HepG2 (cell line): Measurements from ENCODE around the gene TUG1. TPM values are rescaled to one million over a fixed set of nuclear protein-coding genes. Genes with fewer than 3 reads are reported as not detected.

ENCODE experiments used
- ATAC-seq: fragments of 200-7000 bp; cut with Tn5 transposase; 3 replicates; pipeline ENCODE4 v1.9.1; 2020; ENCODE audit warnings: mild to moderate bottlenecking, moderate library complexity
- BruUV-seq: library from RNA; stranded (reverse); fragments of 400-500 nt; replicated peaks from 2 replicates; lab custom pipeline; 2021; lab: Mats Ljungman, UMichigan
- CTCF ChIA-PET: fragments of 300-600 bp; formaldehyde crosslinking; extraction: SDS; loops from one replicate; lab custom pipeline; 2021; ENCODE audit warnings: low total read pairs, inconsistent platforms, low intra/inter-chr PET ratio; lab: Yijun Ruan, JAX
- POLR2A ChIA-PET: fragments of 350-600 bp; sonication (Branson Sonifier 250); formaldehyde crosslinking; loops from one replicate; lab custom pipeline; 2020; ENCODE audit warnings: antibody characterized with exemption, inconsistent platforms; lab: Yijun Ruan, JAX
- DNase-seq: peaks from one replicate; pipeline ENCODE4 v3.0.0-alpha.2; 2015; ENCODE audit warnings: low spot score
- FAIRE-seq: peaks from 3 replicates; lab custom pipeline; 2011; peaks lifted over from hg19 to GRCh38; lab: Jason Lieb, UNC
- H2AFZ ChIP-seq: one replicate; pipeline ENCODE4 v1.6.1; 2011; ENCODE audit warnings: low read length, inconsistent platforms
- H3K27ac ChIP-seq: fragments of 300-600 bp; 3 replicates; pipeline ENCODE4 v1.8.0; 2011; ENCODE audit warnings: mixed run types, mild to moderate bottlenecking, mixed read lengths, low read length, inconsistent platforms; ENCODE audit not compliant: insufficient read depth; ENCODE audit errors: extremely low read length
- H3K27me3 ChIP-seq, 2 experiments: fragments of 200-600 bp in 1 of 2; 2 replicates in 1 of 2; 3 replicates in 1 of 2; pipeline versions ENCODE4 v1.6.0 to v1.8.0; 2011; ENCODE audit warnings: low read length in 2 of 2, mild to moderate bottlenecking in 2 of 2, moderate library complexity in 2 of 2, inconsistent platforms in 1 of 2; ENCODE audit not compliant: insufficient read depth in 2 of 2, control insufficient read depth in 1 of 2
- H3K36me3 ChIP-seq, 2 experiments: fragments of 200-600 bp in 1 of 2; replicated peaks in 1 of 2; 2 replicates in 1 of 2; 3 replicates in 1 of 2; pipeline versions ENCODE4 v1.5.1 to v1.8.0; 2011; ENCODE audit warnings: low read length in 2 of 2, inconsistent platforms in 1 of 2; ENCODE audit not compliant: insufficient read depth in 2 of 2, control insufficient read depth in 1 of 2
- H3K4me1 ChIP-seq: 2 replicates; pipeline ENCODE4 v1.5.1; 2012; ENCODE audit warnings: low read length, inconsistent platforms; ENCODE audit not compliant: insufficient read depth
- H3K4me2 ChIP-seq: 2 replicates; pipeline ENCODE4 v1.6.0; 2011; ENCODE audit warnings: low read depth, low read length, inconsistent platforms
- H3K4me3 ChIP-seq, 3 experiments: fragments of 200-600 bp in 1 of 3; sonication (generic), shearing (Covaris generic) in 1 of 3; replicated peaks in 1 of 3; 2 replicates each; pipeline ENCODE4 v1.5.1; 2011 to 2016; ENCODE audit warnings: low read length in 3 of 3, inconsistent platforms in 2 of 3, low read depth in 2 of 3, mild to moderate bottlenecking in 2 of 3, control low read depth in 1 of 3, mixed read lengths in 1 of 3; ENCODE audit not compliant: insufficient read depth in 1 of 3
- H3K79me2 ChIP-seq: one replicate; pipeline ENCODE4 v1.6.1; 2011; ENCODE audit warnings: low read length, inconsistent platforms; ENCODE audit not compliant: insufficient read depth
- H3K9ac ChIP-seq: 2 replicates; pipeline ENCODE4 v1.6.0; 2011; ENCODE audit warnings: mild to moderate bottlenecking, low read depth, low read length, inconsistent platforms; ENCODE audit not compliant: insufficient read depth
- H3K9me3 ChIP-seq: 2 replicates; pipeline ENCODE4 v1.5.1; 2012; ENCODE audit warnings: mild to moderate bottlenecking, low read length
- H4K20me1 ChIP-seq: 2 replicates; pipeline ENCODE4 v1.6.0; 2011; ENCODE audit warnings: inconsistent platforms, mild to moderate bottlenecking, low read length, moderate library complexity; ENCODE audit not compliant: insufficient read depth
- HES4 ChIP-seq: sonication (generic); formaldehyde crosslinking; IDR thresholded peaks from 2 replicates; pipeline ENCODE4 v1.9.0; 2021; ENCODE audit warnings: mild to moderate bottlenecking, missing genetic modification reagents, borderline replicate concordance
- NRL ChIP-seq: sonication (generic); formaldehyde crosslinking; IDR thresholded peaks from 2 replicates; pipeline ENCODE4 v1.5.0; 2020; ENCODE audit warnings: missing genetic modification reagents, mild to moderate bottlenecking, moderate library complexity, borderline replicate concordance
- ZNF224 ChIP-seq: sonication (generic); formaldehyde crosslinking; IDR thresholded peaks from 2 replicates; pipeline ENCODE4 v1.5.0; 2020; ENCODE audit warnings: mild to moderate bottlenecking, missing genetic modification reagents
- ZNF235 ChIP-seq: sonication (generic); formaldehyde crosslinking; IDR thresholded peaks from 2 replicates; pipeline ENCODE4 v1.8.1; 2023; ENCODE audit warnings: mild to moderate bottlenecking, missing genetic modification reagents, borderline replicate concordance
- WGBS: methylation state at CpG from one replicate; pipeline ENCODE4 v1.1.6; 2017; ENCODE audit warnings: low lambda C conversion rate; 5-methylcytosine and 5-hydroxymethylcytosine counted together
- in situ Hi-C: cut with HindIII; loops from 2 replicates; pipeline ENCODE4 v1.10.0; 2017; ENCODE audit warnings: low pct_unique_long_range_greater_than_20kb; ENCODE audit not compliant: extremely low pct_ligation_motif_present
- intact Hi-C: fragments of 100-400 bp; cut with micrococcal nuclease; formaldehyde crosslinking; loops from one replicate; pipeline ENCODE4 v1.10.0; 2022; ENCODE audit not compliant: unreplicated experiment
- polyA plus RNA-seq, 8 experiments: library from polyadenylated mRNA; depleted of rRNA in 3 of 8; stranded (reverse) in 7 of 8; unstranded in 1 of 8; fragments of >200 nt; fragmentation: Illumina TruSeq in 4 of 8; extraction: Trizol in 4 of 8; gene quantifications; 2 replicates each; pipeline versions ENCODE4 v1.2.1 to v1.2.3, GENCODE V29; 2011 to 2016; ENCODE audit warnings: low read depth in 4 of 8, missing spikeins in 1 of 8, mixed read lengths in 1 of 8; ENCODE audit not compliant: insufficient read depth in 1 of 8
- total RNA-seq, 5 experiments: library from RNA; depleted of rRNA; stranded (reverse); fragments of >200 nt; fragmentation: Illumina TruSeq; extraction: Trizol; gene quantifications; 2 replicates each; pipeline ENCODE4 v1.2.3, GENCODE V29; 2016; ENCODE audit warnings: low read depth in 1 of 5
- TF ChIP-seq, protein P1 (sequence below): sonication (generic); formaldehyde crosslinking; IDR thresholded peaks from 2 replicates; pipeline ENCODE4 v1.5.1; 2020; ENCODE audit warnings: mild to moderate bottlenecking, missing genetic modification reagents, borderline replicate concordance
- TF ChIP-seq, protein P2 (sequence below), 2 experiments: IDR thresholded peaks; 2 replicates each; pipeline ENCODE4 v1.6.1; 2011 to 2012; ENCODE audit warnings: low read length in 2 of 2, borderline replicate concordance in 1 of 2, low read depth in 1 of 2, mild to moderate bottlenecking in 1 of 2, moderate library complexity in 1 of 2

Gene TUG1
- total and polyA plus RNA-seq, 2 of the 13 experiments (the other 11 are each of a cell fraction or from before 2014, with no cell fraction given): 35.2 to 122 TPM

DNA sequence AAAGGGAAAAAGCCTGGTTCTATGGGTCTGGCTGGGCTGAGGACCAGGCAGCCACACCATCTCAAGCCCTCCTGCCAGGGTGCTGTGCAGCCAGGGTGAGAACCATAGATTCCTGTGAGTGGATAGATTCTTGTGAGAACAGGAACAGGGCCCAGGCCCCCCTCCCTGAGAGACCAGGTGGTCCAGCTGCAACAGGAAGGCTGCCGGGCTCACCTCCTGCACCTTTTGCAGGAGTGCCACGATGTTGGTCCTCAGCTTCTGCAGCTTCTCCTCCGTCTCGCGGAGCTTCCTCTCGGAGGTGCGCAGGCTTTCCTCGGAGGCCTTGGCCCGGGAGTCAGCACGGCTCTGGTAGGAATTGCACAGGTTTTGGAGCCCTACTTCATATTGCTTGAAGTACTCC is 41.3 kb upstream of the TUG1 start:
- 90% methylated on average over 2 of the region's 10 CpGs for WGBS
- no peaks in the 10 kb centered on the region for H3K4me1 ChIP-seq
- in situ Hi-C loops (no loop called here), intact Hi-C loops (no loop called here)
- H3K79me2 ChIP-seq: no peaks in the 10 kb centered on the region
- BruUV-seq: no TSS peak
- H4K20me1 ChIP-seq: no peaks in the 10 kb centered on the region; the same call in 1 of the 2 replicates
- no peak overlapping the region for H3K4me2 ChIP-seq
- peaks cover 38 to 78% of the 10 kb centered on the region in 2 experiments for H3K36me3 ChIP-seq
- H3K9ac ChIP-seq: no peak overlapping the region
- H3K27me3 ChIP-seq: no peaks in the 10 kb centered on the region
- POLR2A ChIA-PET: no interaction called here
- H3K9me3 ChIP-seq: no peaks in the 10 kb centered on the region
- H3K4me3 ChIP-seq: no peak overlapping the region
- ATAC-seq: no peak
- TF ChIP-seq, protein P1, sequence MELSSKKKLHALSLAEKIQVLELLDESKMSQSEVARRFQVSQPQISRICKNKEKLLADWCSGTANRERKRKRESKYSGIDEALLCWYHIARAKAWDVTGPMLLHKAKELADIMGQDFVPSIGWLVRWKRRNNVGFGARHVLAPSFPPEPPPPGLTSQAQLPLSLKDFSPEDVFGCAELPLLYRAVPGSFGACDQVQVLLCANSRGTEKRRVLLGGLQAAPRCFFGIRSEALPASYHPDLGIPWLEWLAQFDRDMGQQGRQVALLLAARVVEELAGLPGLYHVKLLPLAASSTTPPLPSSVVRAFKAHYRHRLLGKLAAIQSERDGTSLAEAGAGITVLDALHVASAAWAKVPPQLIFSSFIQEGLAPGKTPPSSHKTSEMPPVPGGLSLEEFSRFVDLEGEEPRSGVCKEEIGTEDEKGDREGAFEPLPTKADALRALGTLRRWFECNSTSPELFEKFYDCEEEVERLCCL: no peak
- TF ChIP-seq HES4 (CRISPR knock-in tag): no peak
- TF ChIP-seq, all 625 proteins: peak for 0
- CTCF ChIA-PET: no interaction called here
- DNase-seq: no peak
- Histone ChIP-seq H3K27ac (no peak overlapping the region), H2AFZ (no peak overlapping the region)
- FAIRE-seq: no peak

DNA sequence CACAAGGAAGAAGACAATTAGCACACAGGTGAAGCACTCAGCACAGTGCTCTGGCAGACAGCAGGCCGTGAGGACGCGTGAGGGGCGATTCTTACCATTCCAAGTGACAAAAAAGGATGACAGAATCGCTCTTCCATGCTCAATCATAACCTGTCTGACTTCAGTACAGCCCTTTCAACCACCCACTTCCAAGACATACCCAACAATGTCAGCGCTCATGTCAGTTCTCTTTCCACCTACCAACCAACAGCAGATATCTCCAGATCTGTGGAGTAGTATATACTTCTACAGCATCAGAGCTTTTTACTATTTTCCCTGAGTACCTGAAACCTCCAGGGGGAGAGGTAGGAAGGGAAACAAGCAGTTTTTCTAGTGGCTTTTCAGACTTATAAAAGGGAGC is 40.7 kb upstream of the TUG1 start:
- H3K4me2 ChIP-seq: no peak overlapping the region
- in situ Hi-C loops (no loop called here), intact Hi-C loops (no loop called here)
- CTCF ChIA-PET: no interaction called here
- ATAC-seq (no peak), FAIRE-seq (no peak), DNase-seq (no peak)
- no peaks in the 10 kb centered on the region for H3K4me1 ChIP-seq
- no TSS peak for BruUV-seq
- H3K27me3 ChIP-seq: no peaks in the 10 kb centered on the region
- H3K79me2 ChIP-seq: no peaks in the 10 kb centered on the region
- no peak overlapping the region for H3K27ac ChIP-seq
- POLR2A ChIA-PET: no interaction called here
- H3K9me3 ChIP-seq: no peaks in the 10 kb centered on the region
- H3K36me3 ChIP-seq: peaks cover 44 to 84% of the 10 kb centered on the region in 2 experiments
- no peaks in the 10 kb centered on the region; the same call in 1 of the 2 replicates for H4K20me1 ChIP-seq
- H3K9ac ChIP-seq: no peak overlapping the region
- H3K4me3 ChIP-seq: no peak overlapping the region
- 100% methylated on average over 6 of the region's 6 CpGs for WGBS
- H2AFZ ChIP-seq: no peak overlapping the region
- TF ChIP-seq ZNF235 (CRISPR knock-in tag) (no peak), NRL (CRISPR knock-in tag) (no peak), ZNF224 (CRISPR knock-in tag) (no peak)
- TF ChIP-seq, protein P2, sequence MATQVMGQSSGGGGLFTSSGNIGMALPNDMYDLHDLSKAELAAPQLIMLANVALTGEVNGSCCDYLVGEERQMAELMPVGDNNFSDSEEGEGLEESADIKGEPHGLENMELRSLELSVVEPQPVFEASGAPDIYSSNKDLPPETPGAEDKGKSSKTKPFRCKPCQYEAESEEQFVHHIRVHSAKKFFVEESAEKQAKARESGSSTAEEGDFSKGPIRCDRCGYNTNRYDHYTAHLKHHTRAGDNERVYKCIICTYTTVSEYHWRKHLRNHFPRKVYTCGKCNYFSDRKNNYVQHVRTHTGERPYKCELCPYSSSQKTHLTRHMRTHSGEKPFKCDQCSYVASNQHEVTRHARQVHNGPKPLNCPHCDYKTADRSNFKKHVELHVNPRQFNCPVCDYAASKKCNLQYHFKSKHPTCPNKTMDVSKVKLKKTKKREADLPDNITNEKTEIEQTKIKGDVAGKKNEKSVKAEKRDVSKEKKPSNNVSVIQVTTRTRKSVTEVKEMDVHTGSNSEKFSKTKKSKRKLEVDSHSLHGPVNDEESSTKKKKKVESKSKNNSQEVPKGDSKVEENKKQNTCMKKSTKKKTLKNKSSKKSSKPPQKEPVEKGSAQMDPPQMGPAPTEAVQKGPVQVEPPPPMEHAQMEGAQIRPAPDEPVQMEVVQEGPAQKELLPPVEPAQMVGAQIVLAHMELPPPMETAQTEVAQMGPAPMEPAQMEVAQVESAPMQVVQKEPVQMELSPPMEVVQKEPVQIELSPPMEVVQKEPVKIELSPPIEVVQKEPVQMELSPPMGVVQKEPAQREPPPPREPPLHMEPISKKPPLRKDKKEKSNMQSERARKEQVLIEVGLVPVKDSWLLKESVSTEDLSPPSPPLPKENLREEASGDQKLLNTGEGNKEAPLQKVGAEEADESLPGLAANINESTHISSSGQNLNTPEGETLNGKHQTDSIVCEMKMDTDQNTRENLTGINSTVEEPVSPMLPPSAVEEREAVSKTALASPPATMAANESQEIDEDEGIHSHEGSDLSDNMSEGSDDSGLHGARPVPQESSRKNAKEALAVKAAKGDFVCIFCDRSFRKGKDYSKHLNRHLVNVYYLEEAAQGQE (IDR thresholded peaks at IDR 0.05; ENCODE audit: borderline replicate concordance in 1 of 2, low read depth in 1 of 2, low read length in 2 of 2): no peak
